ENCODE data around the gene DNAI2.

The DNAI2 gene

GRCh38 chr17:74241847-74242246 lies 32.2 kb upstream of the DNAI2 start:
- H3K4me3 ChIP-seq (ENCODE audit: low read depth, low read length) = no peak overlapping the region
- H3K36me3 ChIP-seq (ENCODE audit: control insufficient read depth in 2 of 2, insufficient read depth in 1 of 2, low read length in 2 of 2) = peaks cover 0 to 12% of the 10 kb centered on the region in 2 experiments; a peak in 1 of 3 replicates
- H3K27ac ChIP-seq (ENCODE audit: extremely low read depth, low read depth, low read length) = no peak overlapping the region
- POLR2A ChIA-PET = no interaction called here
- no peaks in the 10 kb centered on the region for H3K9me3 ChIP-seq (ENCODE audit: control insufficient read depth, insufficient read depth, low read depth, low read length)
- CTCF ChIA-PET = no interaction called here
- no peak for TF ChIP-seq ZNF529 (tag by site-specific recombination; IDR thresholded peaks at IDR 0.05; ENCODE audit: insufficient replicate concordance)
- TF ChIP-seq ZIC2 (tag by site-specific recombination; IDR thresholded peaks at IDR 0.05) = no peak
- TF ChIP-seq ZNF600 (tag by site-specific recombination; IDR thresholded peaks at IDR 0.05) = no peak
- TF ChIP-seq ZNF175 (tag by site-specific recombination; IDR thresholded peaks at IDR 0.05) = no peak
- TF ChIP-seq, protein P1, sequence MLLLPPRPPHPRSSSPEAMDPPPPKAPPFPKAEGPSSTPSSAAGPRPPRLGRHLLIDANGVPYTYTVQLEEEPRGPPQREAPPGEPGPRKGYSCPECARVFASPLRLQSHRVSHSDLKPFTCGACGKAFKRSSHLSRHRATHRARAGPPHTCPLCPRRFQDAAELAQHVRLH (tag by site-specific recombination; IDR thresholded peaks at IDR 0.05) = no peak
- no peak for TF ChIP-seq ZNF624 (tag by site-specific recombination; IDR thresholded peaks at IDR 0.05)
- no peak for TF ChIP-seq KLF16 (tag by site-specific recombination; IDR thresholded peaks at IDR 0.05)
- TF ChIP-seq GLI2 (tag by site-specific recombination; IDR thresholded peaks at IDR 0.05; ENCODE audit: borderline replicate concordance, low read depth) = no peak
- TF ChIP-seq, protein P2, sequence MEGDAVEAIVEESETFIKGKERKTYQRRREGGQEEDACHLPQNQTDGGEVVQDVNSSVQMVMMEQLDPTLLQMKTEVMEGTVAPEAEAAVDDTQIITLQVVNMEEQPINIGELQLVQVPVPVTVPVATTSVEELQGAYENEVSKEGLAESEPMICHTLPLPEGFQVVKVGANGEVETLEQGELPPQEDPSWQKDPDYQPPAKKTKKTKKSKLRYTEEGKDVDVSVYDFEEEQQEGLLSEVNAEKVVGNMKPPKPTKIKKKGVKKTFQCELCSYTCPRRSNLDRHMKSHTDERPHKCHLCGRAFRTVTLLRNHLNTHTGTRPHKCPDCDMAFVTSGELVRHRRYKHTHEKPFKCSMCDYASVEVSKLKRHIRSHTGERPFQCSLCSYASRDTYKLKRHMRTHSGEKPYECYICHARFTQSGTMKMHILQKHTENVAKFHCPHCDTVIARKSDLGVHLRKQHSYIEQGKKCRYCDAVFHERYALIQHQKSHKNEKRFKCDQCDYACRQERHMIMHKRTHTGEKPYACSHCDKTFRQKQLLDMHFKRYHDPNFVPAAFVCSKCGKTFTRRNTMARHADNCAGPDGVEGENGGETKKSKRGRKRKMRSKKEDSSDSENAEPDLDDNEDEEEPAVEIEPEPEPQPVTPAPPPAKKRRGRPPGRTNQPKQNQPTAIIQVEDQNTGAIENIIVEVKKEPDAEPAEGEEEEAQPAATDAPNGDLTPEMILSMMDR (tag by site-specific recombination; IDR thresholded peaks at IDR 0.05) = no peak
- TF ChIP-seq, protein P3, sequence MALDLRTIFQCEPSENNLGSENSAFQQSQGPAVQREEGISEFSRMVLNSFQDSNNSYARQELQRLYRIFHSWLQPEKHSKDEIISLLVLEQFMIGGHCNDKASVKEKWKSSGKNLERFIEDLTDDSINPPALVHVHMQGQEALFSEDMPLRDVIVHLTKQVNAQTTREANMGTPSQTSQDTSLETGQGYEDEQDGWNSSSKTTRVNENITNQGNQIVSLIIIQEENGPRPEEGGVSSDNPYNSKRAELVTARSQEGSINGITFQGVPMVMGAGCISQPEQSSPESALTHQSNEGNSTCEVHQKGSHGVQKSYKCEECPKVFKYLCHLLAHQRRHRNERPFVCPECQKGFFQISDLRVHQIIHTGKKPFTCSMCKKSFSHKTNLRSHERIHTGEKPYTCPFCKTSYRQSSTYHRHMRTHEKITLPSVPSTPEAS (tag by site-specific recombination; IDR thresholded peaks at IDR 0.05) = no peak
- TF ChIP-seq ZNF138 (tag by site-specific recombination; IDR thresholded peaks at IDR 0.05; ENCODE audit: borderline replicate concordance) = no peak
- TF ChIP-seq ZNF48 (tag by site-specific recombination; IDR thresholded peaks at IDR 0.05) = no peak
- no peak for TF ChIP-seq ZNF514 (tag by site-specific recombination; IDR thresholded peaks at IDR 0.05)
- TF ChIP-seq ZNF777 (tag by site-specific recombination; IDR thresholded peaks at IDR 0.05; ENCODE audit: borderline replicate concordance) = no peak
- TF ChIP-seq, protein P4, sequence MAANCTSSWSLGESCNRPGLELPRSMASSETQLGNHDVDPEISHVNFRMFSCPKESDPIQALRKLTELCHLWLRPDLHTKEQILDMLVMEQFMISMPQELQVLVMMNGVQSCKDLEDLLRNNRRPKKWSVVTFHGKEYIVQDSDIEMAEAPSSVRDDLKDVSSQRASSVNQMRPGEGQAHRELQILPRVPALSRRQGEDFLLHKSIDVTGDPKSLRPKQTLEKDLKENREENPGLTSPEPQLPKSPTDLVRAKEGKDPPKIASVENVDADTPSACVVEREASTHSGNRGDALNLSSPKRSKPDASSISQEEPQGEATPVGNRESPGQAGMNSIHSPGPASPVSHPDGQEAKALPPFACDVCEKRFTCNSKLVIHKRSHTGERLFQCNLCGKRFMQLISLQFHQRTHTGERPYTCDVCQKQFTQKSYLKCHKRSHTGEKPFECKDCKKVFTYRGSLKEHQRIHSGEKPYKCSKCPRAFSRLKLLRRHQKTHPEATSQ (tag by site-specific recombination; IDR thresholded peaks at IDR 0.05) = no peak
- TF ChIP-seq ZFP69B (tag by site-specific recombination; IDR thresholded peaks at IDR 0.05) = no peak
- no peak for TF ChIP-seq HOXC10 (CRISPR knock-in tag; IDR thresholded peaks at IDR 0.05)
- no peak for TF ChIP-seq ZBTB6 (tag by site-specific recombination; IDR thresholded peaks at IDR 0.05)
- H3K4me1 ChIP-seq (ENCODE audit: control insufficient read depth, insufficient read depth, low read length) = no peaks in the 10 kb centered on the region

DNA sequence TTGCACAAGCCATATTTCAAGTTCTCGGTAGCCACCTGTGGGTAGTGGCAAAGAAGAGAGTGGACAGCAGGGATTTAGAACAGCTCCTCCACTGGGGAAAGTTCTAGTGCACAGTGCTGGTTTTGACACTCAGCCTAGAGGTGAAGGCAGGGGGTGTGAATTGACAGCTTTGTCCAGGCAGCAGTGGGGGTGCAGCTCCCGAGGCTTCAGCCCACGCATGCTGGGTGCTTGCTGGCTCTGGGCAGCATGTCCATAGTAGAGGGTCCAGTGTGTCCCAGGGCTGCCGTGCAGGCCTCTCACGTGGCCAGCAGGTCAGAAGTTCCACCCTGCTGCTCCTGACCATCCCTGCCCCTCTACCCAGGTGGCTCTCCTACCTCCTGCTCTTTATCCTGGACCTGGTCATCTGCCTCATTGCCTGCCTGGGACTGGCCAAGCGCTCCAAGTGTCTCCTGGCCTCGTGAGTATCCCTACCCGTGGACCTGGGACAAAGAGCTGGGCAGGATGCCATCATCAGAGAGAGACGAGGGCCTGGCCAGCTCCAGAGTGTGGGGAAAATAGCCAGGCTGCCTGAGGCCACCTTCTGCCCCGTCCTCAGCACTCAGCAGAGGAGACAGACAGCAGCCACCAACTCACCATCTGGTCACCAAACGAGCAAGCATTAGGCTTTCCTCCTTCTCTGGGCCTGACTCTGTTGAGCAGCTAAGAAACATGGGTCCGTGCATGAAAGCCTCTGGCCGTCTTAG lies 30.9 kb upstream of the DNAI2 start:
- Histone ChIP-seq H3K9me3 (ENCODE audit: control insufficient read depth, insufficient read depth, low read depth, low read length) (no peaks in the 10 kb centered on the region), H3K27ac (ENCODE audit: extremely low read depth, low read depth, low read length) (no peak overlapping the region), H3K4me3 (ENCODE audit: low read depth, low read length) (no peak overlapping the region), H3K4me1 (ENCODE audit: control insufficient read depth, insufficient read depth, low read length) (no peaks in the 10 kb centered on the region), H3K36me3 (ENCODE audit: control insufficient read depth in 2 of 2, insufficient read depth in 1 of 2, low read length in 2 of 2) (peaks cover 0 to 4% of the 10 kb centered on the region in 2 experiments; a peak in 1 of 3 replicates)
- CTCF ChIA-PET = interaction anchor here (0.6 kb wide), 1 partner anchor 214 kb away, joined by 3 read pairs; no protein-coding TSS in a partner anchor
- POLR2A ChIA-PET = no interaction called here
- TF ChIP-seq ZNF776 (tag by site-specific recombination; IDR thresholded peaks at IDR 0.05; ENCODE audit: borderline replicate concordance) = no peak
- no peak for TF ChIP-seq ZNF23 (tag by site-specific recombination; IDR thresholded peaks at IDR 0.05; ENCODE audit: borderline replicate concordance)
- no peak for TF ChIP-seq WT1 (tag by site-specific recombination; IDR thresholded peaks at IDR 0.05)
- TF ChIP-seq ZNF146 (tag by site-specific recombination; IDR thresholded peaks at IDR 0.05) = no peak
- TF ChIP-seq ZNF600 (tag by site-specific recombination; IDR thresholded peaks at IDR 0.05) = no peak
- TF ChIP-seq ZNF785 (tag by site-specific recombination; IDR thresholded peaks at IDR 0.05) = no peak
- no peak for TF ChIP-seq TSHZ1 (tag by site-specific recombination; IDR thresholded peaks at IDR 0.05; ENCODE audit: borderline replicate concordance)
- no peak for TF ChIP-seq ZNF701 (tag by site-specific recombination; IDR thresholded peaks at IDR 0.05)
